WTC11 (cell line): ENCODE data around the gene NECTIN2. TPM values are rescaled to one million over a fixed set of nuclear protein-coding genes. Genes with fewer than 3 reads are reported as not detected.

ENCODE experiments used
- ATAC-seq: fragments of 200-7000 bp; cut with Tn5 transposase; 2 replicates; pipeline ENCODE4 v1.10.0; 2021; ENCODE audit warnings: mild to moderate bottlenecking, moderate library complexity
- CTCF ChIA-PET: fragments of 300-600 bp; sonication (Branson Sonifier 250); formaldehyde crosslinking; loops from one replicate; lab custom pipeline; 2021; ENCODE audit warnings: antibody characterized with exemption; lab: Charles Lee
- POLR2A ChIA-PET: fragments of 350-600 bp; sonication (Branson Sonifier 250); formaldehyde crosslinking; loops from one replicate; lab custom pipeline; 2021; ENCODE audit warnings: antibody characterized with exemption; lab: Charles Lee
- DNase-seq: peaks from one replicate; pipeline ENCODE4 v3.0.0; 2021; ENCODE audit warnings: low spot score
- H3K27ac Mint-ChIP-seq: 2 replicates; pipeline ENCODE4 v1.8.0; 2021; ENCODE audit warnings: mixed read lengths
- H3K27me3 Mint-ChIP-seq: 2 replicates; pipeline ENCODE4 v1.8.0; 2021; ENCODE audit warnings: low read depth, mild to moderate bottlenecking, moderate library complexity, mixed read lengths
- H3K36me3 Mint-ChIP-seq: 2 replicates; pipeline ENCODE4 v1.8.0; 2021; ENCODE audit warnings: mixed read lengths
- H3K4me1 Mint-ChIP-seq: 2 replicates; pipeline ENCODE4 v1.8.0; 2022; ENCODE audit warnings: mixed read lengths
- H3K4me3 Mint-ChIP-seq: 2 replicates; pipeline ENCODE4 v1.8.0; 2021; ENCODE audit warnings: mild to moderate bottlenecking, moderate library complexity, mixed read lengths
- H3K9me3 Mint-ChIP-seq: 2 replicates; pipeline ENCODE4 v1.8.0; 2021; ENCODE audit warnings: mixed read lengths
- ATF1 ChIP-seq: sonication (generic); formaldehyde crosslinking; IDR thresholded peaks from 2 replicates; pipeline ENCODE4 v1.8.1; 2023; ENCODE audit warnings: mild to moderate bottlenecking, moderate library complexity, missing genetic modification reagents
- CBFB ChIP-seq: sonication (generic); formaldehyde crosslinking; IDR thresholded peaks from 2 replicates; pipeline ENCODE4 v1.8.1; 2022; ENCODE audit warnings: mild to moderate bottlenecking, low read depth, missing genetic modification reagents
- ELF4 ChIP-seq: sonication (generic); formaldehyde crosslinking; IDR thresholded peaks from 2 replicates; pipeline ENCODE4 v1.8.1; 2022; ENCODE audit warnings: low read depth, mild to moderate bottlenecking, moderate library complexity, missing genetic modification reagents
- FOXP1 ChIP-seq: sonication (generic); formaldehyde crosslinking; IDR thresholded peaks from 2 replicates; pipeline ENCODE4 v1.8.0; 2022; ENCODE audit warnings: missing genetic modification reagents, mild to moderate bottlenecking, moderate library complexity, borderline replicate concordance
- GTF2I ChIP-seq: fragments of 250-450 bp; sonication (Bioruptor Pico); conservative IDR thresholded peaks from 2 replicates; pipeline ENCODE4 v1.4.0; 2021; ENCODE audit warnings: mild to moderate bottlenecking
- HMGA2 ChIP-seq: fragments of 250-450 bp; sonication (Bioruptor Pico); IDR thresholded peaks from 2 replicates; pipeline ENCODE4 v1.4.0; 2021; ENCODE audit warnings: mild to moderate bottlenecking, moderate library complexity
- JUN ChIP-seq: sonication (generic); formaldehyde crosslinking; IDR thresholded peaks from 2 replicates; pipeline ENCODE4 v1.8.0; 2023; ENCODE audit warnings: mild to moderate bottlenecking, missing genetic modification reagents
- NFATC4 ChIP-seq: fragments of 250-450 bp; sonication (Bioruptor Pico); IDR thresholded peaks from 2 replicates; pipeline ENCODE4 v1.9.0; 2021; ENCODE audit warnings: mild to moderate bottlenecking
- NR1H2 ChIP-seq: sonication (generic); formaldehyde crosslinking; IDR thresholded peaks from 2 replicates; pipeline ENCODE4 v1.9.0; 2021; ENCODE audit warnings: mild to moderate bottlenecking, moderate library complexity, missing genetic modification reagents
- RORB ChIP-seq: fragments of 250-450 bp; sonication (Bioruptor Pico); IDR thresholded peaks from 2 replicates; pipeline ENCODE4 v1.9.0; 2021; ENCODE audit warnings: mild to moderate bottlenecking
- SMAD3 ChIP-seq: sonication (generic); formaldehyde crosslinking; IDR thresholded peaks from 2 replicates; pipeline ENCODE4 v1.8.0; 2022; ENCODE audit warnings: missing genetic modification reagents, mild to moderate bottlenecking, borderline replicate concordance
- SP1 ChIP-seq: sonication (generic); formaldehyde crosslinking; conservative IDR thresholded peaks from 2 replicates; pipeline ENCODE4 v1.8.1; 2022; ENCODE audit warnings: missing genetic modification reagents
- TEAD1 ChIP-seq: sonication (generic); formaldehyde crosslinking; IDR thresholded peaks from 2 replicates; pipeline ENCODE4 v1.8.0; 2022; ENCODE audit warnings: mild to moderate bottlenecking, missing genetic modification reagents
- TEAD4 ChIP-seq: sonication (generic); formaldehyde crosslinking; IDR thresholded peaks from 2 replicates; pipeline ENCODE4 v1.8.0; 2022; ENCODE audit warnings: mild to moderate bottlenecking, missing genetic modification reagents
- TP53 ChIP-seq: sonication (generic); formaldehyde crosslinking; IDR thresholded peaks from 2 replicates; pipeline ENCODE4 v1.8.1; 2023; ENCODE audit warnings: mild to moderate bottlenecking, missing genetic modification reagents
- ZNF219 ChIP-seq: sonication (generic); formaldehyde crosslinking; IDR thresholded peaks from 2 replicates; pipeline ENCODE4 v1.8.0; 2023; ENCODE audit warnings: missing genetic modification reagents, mild to moderate bottlenecking, borderline replicate concordance
- ZNF232 ChIP-seq: sonication (generic); formaldehyde crosslinking; IDR thresholded peaks from 2 replicates; pipeline ENCODE4 v1.8.0; 2022; ENCODE audit warnings: mild to moderate bottlenecking, missing genetic modification reagents
- ZNF396 ChIP-seq: fragments of 250-450 bp; sonication (Bioruptor Pico); IDR thresholded peaks from 2 replicates; pipeline ENCODE4 v1.8.0; 2021; ENCODE audit warnings: mild to moderate bottlenecking, moderate library complexity, borderline replicate concordance
- total RNA-seq: library from RNA; stranded (reverse); gene quantifications from 3 replicates; pipeline ENCODE4 v1.2.3, GENCODE V29; 2021
- TF ChIP-seq, protein P1 (sequence below): fragments of 250-450 bp; sonication (Bioruptor Pico); IDR thresholded peaks from 2 replicates; pipeline ENCODE4 v1.9.0; 2021; ENCODE audit warnings: mild to moderate bottlenecking
- TF ChIP-seq, protein P2 (sequence below): sonication (generic); formaldehyde crosslinking; IDR thresholded peaks from 2 replicates; pipeline ENCODE4 v1.8.1; 2023; ENCODE audit warnings: mild to moderate bottlenecking, missing genetic modification reagents, moderate library complexity
- TF ChIP-seq, protein P3 (sequence below): sonication (generic); formaldehyde crosslinking; IDR thresholded peaks from 2 replicates; pipeline ENCODE4 v1.8.1; 2022; ENCODE audit warnings: missing genetic modification reagents, borderline replicate concordance
- TF ChIP-seq, protein P4 (sequence below): sonication (generic); formaldehyde crosslinking; IDR thresholded peaks from 2 replicates; pipeline ENCODE4 v1.8.0; 2022; ENCODE audit warnings: mild to moderate bottlenecking, missing genetic modification reagents
- TF ChIP-seq, protein P5 (sequence below): sonication (generic); formaldehyde crosslinking; conservative IDR thresholded peaks from 2 replicates; pipeline ENCODE4 v1.8.1; 2023; ENCODE audit warnings: mild to moderate bottlenecking, low read depth, missing genetic modification reagents, moderate library complexity
- TF ChIP-seq, protein P6 (sequence below): sonication (generic); formaldehyde crosslinking; IDR thresholded peaks from 2 replicates; pipeline ENCODE4 v1.8.0; 2023; ENCODE audit warnings: missing genetic modification reagents, mild to moderate bottlenecking, borderline replicate concordance

NECTIN2 gene
- total RNA-seq, 1 experiment from 2014 or later, result 170 TPM

DNA sequence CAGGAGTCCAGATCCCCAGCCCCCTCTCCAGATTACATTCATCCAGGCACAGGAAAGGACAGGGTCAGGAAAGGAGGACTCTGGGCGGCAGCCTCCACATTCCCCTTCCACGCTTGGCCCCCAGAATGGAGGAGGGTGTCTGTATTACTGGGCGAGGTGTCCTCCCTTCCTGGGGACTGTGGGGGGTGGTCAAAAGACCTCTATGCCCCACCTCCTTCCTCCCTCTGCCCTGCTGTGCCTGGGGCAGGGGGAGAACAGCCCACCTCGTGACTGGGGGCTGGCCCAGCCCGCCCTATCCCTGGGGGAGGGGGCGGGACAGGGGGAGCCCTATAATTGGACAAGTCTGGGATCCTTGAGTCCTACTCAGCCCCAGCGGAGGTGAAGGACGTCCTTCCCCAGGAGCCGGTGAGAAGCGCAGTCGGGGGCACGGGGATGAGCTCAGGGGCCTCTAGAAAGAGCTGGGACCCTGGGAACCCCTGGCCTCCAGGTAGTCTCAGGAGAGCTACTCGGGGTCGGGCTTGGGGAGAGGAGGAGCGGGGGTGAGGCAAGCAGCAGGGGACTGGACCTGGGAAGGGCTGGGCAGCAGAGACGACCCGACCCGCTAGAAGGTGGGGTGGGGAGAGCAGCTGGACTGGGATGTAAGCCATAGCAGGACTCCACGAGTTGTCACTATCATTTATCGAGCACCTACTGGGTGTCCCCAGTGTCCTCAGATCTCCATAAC, 59.5 kb downstream of the NECTIN2 start, which contains the start of gene APOE (continued):
- TF ChIP-seq TP53, result no peak
- TF ChIP-seq ZNF396 (CRISPR knock-in tag), result no peak
- 0 out of 2 replicates have a peak, but pooled peaks have one; percentile 25 for TF ChIP-seq JUN
- peak; percentile 49; the same call in 1 of the 2 replicates for TF ChIP-seq FOXP1
- TF ChIP-seq RORB (CRISPR knock-in tag), result no peak
- peak; percentile 72; the same call in 1 of the 2 replicates for TF ChIP-seq TEAD1 (CRISPR knock-in tag)
- TF ChIP-seq, protein P1, sequence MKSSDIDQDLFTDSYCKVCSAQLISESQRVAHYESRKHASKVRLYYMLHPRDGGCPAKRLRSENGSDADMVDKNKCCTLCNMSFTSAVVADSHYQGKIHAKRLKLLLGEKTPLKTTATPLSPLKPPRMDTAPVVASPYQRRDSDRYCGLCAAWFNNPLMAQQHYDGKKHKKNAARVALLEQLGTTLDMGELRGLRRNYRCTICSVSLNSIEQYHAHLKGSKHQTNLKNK (CRISPR knock-in tag), result no peak
- TF ChIP-seq, protein P2, sequence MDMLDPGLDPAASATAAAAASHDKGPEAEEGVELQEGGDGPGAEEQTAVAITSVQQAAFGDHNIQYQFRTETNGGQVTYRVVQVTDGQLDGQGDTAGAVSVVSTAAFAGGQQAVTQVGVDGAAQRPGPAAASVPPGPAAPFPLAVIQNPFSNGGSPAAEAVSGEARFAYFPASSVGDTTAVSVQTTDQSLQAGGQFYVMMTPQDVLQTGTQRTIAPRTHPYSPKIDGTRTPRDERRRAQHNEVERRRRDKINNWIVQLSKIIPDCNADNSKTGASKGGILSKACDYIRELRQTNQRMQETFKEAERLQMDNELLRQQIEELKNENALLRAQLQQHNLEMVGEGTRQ (CRISPR knock-in tag), result peak; percentile 87
- TF ChIP-seq ZNF219 (CRISPR knock-in tag), result no peak
- TF ChIP-seq NR1H2 (CRISPR knock-in tag), result no peak
- TF ChIP-seq ATF1 (CRISPR knock-in tag), result no peak
- no peak for TF ChIP-seq GTF2I
- no peak for TF ChIP-seq SMAD3
- no peak for TF ChIP-seq TEAD4 (CRISPR knock-in tag)
- TF ChIP-seq CBFB (CRISPR knock-in tag), result no peak
- TF ChIP-seq, protein P3, sequence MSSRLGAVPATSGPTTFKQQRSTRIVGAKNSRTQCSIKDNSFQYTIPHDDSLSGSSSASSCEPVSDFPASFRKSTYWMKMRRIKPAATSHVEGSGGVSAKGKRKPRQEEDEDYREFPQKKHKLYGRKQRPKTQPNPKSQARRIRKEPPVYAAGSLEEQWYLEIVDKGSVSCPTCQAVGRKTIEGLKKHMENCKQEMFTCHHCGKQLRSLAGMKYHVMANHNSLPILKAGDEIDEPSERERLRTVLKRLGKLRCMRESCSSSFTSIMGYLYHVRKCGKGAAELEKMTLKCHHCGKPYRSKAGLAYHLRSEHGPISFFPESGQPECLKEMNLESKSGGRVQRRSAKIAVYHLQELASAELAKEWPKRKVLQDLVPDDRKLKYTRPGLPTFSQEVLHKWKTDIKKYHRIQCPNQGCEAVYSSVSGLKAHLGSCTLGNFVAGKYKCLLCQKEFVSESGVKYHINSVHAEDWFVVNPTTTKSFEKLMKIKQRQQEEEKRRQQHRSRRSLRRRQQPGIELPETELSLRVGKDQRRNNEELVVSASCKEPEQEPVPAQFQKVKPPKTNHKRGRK (CRISPR knock-in tag), result no peak
- TF ChIP-seq, protein P4, sequence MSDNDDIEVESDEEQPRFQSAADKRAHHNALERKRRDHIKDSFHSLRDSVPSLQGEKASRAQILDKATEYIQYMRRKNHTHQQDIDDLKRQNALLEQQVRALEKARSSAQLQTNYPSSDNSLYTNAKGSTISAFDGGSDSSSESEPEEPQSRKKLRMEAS, result peak; percentile 58
- TF ChIP-seq, protein P5, sequence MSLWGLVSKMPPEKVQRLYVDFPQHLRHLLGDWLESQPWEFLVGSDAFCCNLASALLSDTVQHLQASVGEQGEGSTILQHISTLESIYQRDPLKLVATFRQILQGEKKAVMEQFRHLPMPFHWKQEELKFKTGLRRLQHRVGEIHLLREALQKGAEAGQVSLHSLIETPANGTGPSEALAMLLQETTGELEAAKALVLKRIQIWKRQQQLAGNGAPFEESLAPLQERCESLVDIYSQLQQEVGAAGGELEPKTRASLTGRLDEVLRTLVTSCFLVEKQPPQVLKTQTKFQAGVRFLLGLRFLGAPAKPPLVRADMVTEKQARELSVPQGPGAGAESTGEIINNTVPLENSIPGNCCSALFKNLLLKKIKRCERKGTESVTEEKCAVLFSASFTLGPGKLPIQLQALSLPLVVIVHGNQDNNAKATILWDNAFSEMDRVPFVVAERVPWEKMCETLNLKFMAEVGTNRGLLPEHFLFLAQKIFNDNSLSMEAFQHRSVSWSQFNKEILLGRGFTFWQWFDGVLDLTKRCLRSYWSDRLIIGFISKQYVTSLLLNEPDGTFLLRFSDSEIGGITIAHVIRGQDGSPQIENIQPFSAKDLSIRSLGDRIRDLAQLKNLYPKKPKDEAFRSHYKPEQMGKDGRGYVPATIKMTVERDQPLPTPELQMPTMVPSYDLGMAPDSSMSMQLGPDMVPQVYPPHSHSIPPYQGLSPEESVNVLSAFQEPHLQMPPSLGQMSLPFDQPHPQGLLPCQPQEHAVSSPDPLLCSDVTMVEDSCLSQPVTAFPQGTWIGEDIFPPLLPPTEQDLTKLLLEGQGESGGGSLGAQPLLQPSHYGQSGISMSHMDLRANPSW, result 0 out of 2 replicates have a peak, but pooled peaks have one; percentile 55
- 0 out of 2 replicates have a peak, but pooled peaks have one; percentile 11 for TF ChIP-seq NFATC4 (CRISPR knock-in tag)

DNA sequence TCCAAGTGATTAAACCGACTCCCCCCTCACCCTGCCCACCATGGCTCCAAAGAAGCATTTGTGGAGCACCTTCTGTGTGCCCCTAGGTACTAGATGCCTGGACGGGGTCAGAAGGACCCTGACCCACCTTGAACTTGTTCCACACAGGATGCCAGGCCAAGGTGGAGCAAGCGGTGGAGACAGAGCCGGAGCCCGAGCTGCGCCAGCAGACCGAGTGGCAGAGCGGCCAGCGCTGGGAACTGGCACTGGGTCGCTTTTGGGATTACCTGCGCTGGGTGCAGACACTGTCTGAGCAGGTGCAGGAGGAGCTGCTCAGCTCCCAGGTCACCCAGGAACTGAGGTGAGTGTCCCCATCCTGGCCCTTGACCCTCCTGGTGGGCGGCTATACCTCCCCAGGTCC, 61.5 kb downstream of the NECTIN2 start:
- Mint-ChIP-seq H3K4me3 (no peak overlapping the region), H3K36me3 (peaks cover 17% of the 10 kb centered on the region)
- no peak for TF ChIP-seq HMGA2
- no peak for TF ChIP-seq ELF4 (CRISPR knock-in tag)
- TF ChIP-seq, protein P6, sequence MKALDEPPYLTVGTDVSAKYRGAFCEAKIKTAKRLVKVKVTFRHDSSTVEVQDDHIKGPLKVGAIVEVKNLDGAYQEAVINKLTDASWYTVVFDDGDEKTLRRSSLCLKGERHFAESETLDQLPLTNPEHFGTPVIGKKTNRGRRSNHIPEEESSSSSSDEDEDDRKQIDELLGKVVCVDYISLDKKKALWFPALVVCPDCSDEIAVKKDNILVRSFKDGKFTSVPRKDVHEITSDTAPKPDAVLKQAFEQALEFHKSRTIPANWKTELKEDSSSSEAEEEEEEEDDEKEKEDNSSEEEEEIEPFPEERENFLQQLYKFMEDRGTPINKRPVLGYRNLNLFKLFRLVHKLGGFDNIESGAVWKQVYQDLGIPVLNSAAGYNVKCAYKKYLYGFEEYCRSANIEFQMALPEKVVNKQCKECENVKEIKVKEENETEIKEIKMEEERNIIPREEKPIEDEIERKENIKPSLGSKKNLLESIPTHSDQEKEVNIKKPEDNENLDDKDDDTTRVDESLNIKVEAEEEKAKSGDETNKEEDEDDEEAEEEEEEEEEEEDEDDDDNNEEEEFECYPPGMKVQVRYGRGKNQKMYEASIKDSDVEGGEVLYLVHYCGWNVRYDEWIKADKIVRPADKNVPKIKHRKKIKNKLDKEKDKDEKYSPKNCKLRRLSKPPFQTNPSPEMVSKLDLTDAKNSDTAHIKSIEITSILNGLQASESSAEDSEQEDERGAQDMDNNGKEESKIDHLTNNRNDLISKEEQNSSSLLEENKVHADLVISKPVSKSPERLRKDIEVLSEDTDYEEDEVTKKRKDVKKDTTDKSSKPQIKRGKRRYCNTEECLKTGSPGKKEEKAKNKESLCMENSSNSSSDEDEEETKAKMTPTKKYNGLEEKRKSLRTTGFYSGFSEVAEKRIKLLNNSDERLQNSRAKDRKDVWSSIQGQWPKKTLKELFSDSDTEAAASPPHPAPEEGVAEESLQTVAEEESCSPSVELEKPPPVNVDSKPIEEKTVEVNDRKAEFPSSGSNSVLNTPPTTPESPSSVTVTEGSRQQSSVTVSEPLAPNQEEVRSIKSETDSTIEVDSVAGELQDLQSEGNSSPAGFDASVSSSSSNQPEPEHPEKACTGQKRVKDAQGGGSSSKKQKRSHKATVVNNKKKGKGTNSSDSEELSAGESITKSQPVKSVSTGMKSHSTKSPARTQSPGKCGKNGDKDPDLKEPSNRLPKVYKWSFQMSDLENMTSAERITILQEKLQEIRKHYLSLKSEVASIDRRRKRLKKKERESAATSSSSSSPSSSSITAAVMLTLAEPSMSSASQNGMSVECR, result no peak
- no peak for TF ChIP-seq SP1 (CRISPR knock-in tag)
- no peak for TF ChIP-seq ZNF232 (CRISPR knock-in tag)

More for the DNA sequence above, 61.5 kb downstream of the NECTIN2 start:
- Mint-ChIP-seq H3K27me3 (no peaks in the 10 kb centered on the region; the same call in 1 of the 2 replicates), H3K27ac (no peak overlapping the region), H3K9me3 (no peaks in the 10 kb centered on the region), H3K4me1 (peaks cover 38% of the 10 kb centered on the region)
- DNase-seq, result no peak
- ChIA-PET CTCF (no interaction called here), POLR2A (interaction anchor here (0.6 kb wide), 1 partner anchor 10 kb away, joined by 3 read pairs; no protein-coding TSS in a partner anchor)
- ATAC-seq, result no peak
